Uterus (tissue), 2 donors: ENCODE data around the gene PARP8.
"Not testable (repeated sequence)": the region's sequence is repeated elsewhere in the genome, so short reads cannot be mapped to it uniquely, and the experiment has no call there.

Source experiments
- CTCF ChIP-seq, 4 experiments: fragments of 200-600 bp in 2 of 4; fragments of 450-650 bp in 2 of 4; sonication (generic) in 2 of 4; IDR thresholded peaks; one replicate each; pipeline ENCODE4 v1.5.1; 2016 to 2019; ENCODE audit warnings: antibody characterized with exemption in 4 of 4, mild to moderate bottlenecking in 2 of 4, moderate library complexity in 1 of 4
- POLR2A ChIP-seq, 2 donors: fragments of 450-650 bp; IDR thresholded peaks; one replicate each; pipeline ENCODE4 v1.6.1; 2016; ENCODE audit warnings: antibody characterized with exemption in 2 of 2, mild to moderate bottlenecking in 1 of 2, moderate library complexity in 1 of 2

- TF ChIP-seq POLR2A, CTCF (IDR thresholded peaks at IDR 0.05): not testable (repeated sequence)
Measured at GRCh38 chr5:50665761-50666202, 655 bp upstream of the PARP8 start.
